Spleen (tissue), 11 donors: Measurements from ENCODE around the gene KLHL18. TPM values are rescaled to one million over a fixed set of nuclear protein-coding genes. Genes with fewer than 3 reads are reported as not detected.

Experiments used
- DNase-seq: peaks from one replicate; pipeline ENCODE4 v3.0.0-alpha.2; 2020
- H3K27ac ChIP-seq, 8 donors: fragments of 200-600 bp; sonication (generic) in 7 of 8; 1 replicate in 4 of 8; 2 replicates in 4 of 8; pipeline versions ENCODE4 v1.5.0 to v1.8.0; 2016 to 2021; ENCODE audit warnings: inconsistent platforms in 4 of 8, mild to moderate bottlenecking in 4 of 8, moderate library complexity in 1 of 8
- H3K27me3 ChIP-seq, 7 donors: fragments of 200-600 bp; sonication (generic) in 6 of 7; replicated peaks in 1 of 7; 1 replicate in 4 of 7; 2 replicates in 3 of 7; pipeline versions ENCODE4 v1.5.0 to v1.8.0; 2016 to 2021; ENCODE audit warnings: inconsistent platforms in 3 of 7, mild to moderate bottlenecking in 1 of 7
- H3K36me3 ChIP-seq, 6 donors: fragments of 200-600 bp; sonication (generic) in 5 of 6; 1 replicate in 4 of 6; 2 replicates in 2 of 6; pipeline versions ENCODE4 v1.5.0 to v1.8.0; 2016 to 2021; ENCODE audit warnings: inconsistent platforms in 2 of 6
- H3K4me1 ChIP-seq, 6 donors: fragments of 200-600 bp; sonication (generic) in 5 of 6; 1 replicate in 3 of 6; 2 replicates in 3 of 6; pipeline versions ENCODE4 v1.5.0 to v1.8.0; 2016 to 2021; ENCODE audit warnings: inconsistent platforms in 3 of 6
- H3K4me3 ChIP-seq, 8 donors: fragments of 200-600 bp; sonication (generic) in 7 of 8; 1 replicate in 4 of 8; 2 replicates in 4 of 8; pipeline versions ENCODE4 v1.5.0 to v1.8.0; 2016 to 2021; ENCODE audit warnings: inconsistent platforms in 4 of 8, mild to moderate bottlenecking in 4 of 8, moderate library complexity in 2 of 8
- H3K9me3 ChIP-seq, 8 donors: fragments of 200-600 bp; sonication (generic) in 7 of 8; 1 replicate in 4 of 8; 2 replicates in 4 of 8; pipeline versions ENCODE4 v1.5.0 to v1.8.0; 2016 to 2021; ENCODE audit warnings: inconsistent platforms in 4 of 8
- POLR2A ChIP-seq, 3 donors: fragments of 450-650 bp; IDR thresholded peaks; one replicate each; pipeline ENCODE4 v1.5.1; 2017; ENCODE audit warnings: antibody characterized with exemption in 3 of 3, mild to moderate bottlenecking in 1 of 3
- POLR2AphosphoS5 ChIP-seq, 3 donors: sonication (generic); formaldehyde crosslinking; IDR thresholded peaks; one replicate each; pipeline ENCODE4 v1.5.1; 2017; ENCODE audit warnings: antibody characterized with exemption in 3 of 3
- WGBS, 5 donors: extraction: QIAGEN DNeasy Blood & Tissue Kit in 3 of 5; methylation state at CpG; one replicate each; pipeline versions ENCODE4 v1.1.5 to v1.1.7; 2013 to 2018; 5-methylcytosine and 5-hydroxymethylcytosine counted together
- intact Hi-C: fragments of 100-400 bp; cut with DNase I; formaldehyde crosslinking; loops from one replicate; pipeline ENCODE4 v1.15.0; 2023; ENCODE audit warnings: low total_unique reads
- polyA plus RNA-seq, 3 donors: library from polyadenylated mRNA; stranded (reverse); fragments of 200-250 nt; gene quantifications; one replicate each; pipeline ENCODE4 v1.2.1, GENCODE V29; 2013
- total RNA-seq, 7 donors: library from RNA; depleted of rRNA in 3 of 7; stranded (reverse); fragments of >200 nt in 3 of 7; fragmentation: NEBNext Ultra II Directional in 4 of 7; extraction: Animal tissue kit (Norgen Biotek cat#: 25700) in 4 of 7; gene quantifications; one replicate each; pipeline versions ENCODE4 v1.1.0 to v1.2.1, GENCODE V29; 2016 to 2021
- TF ChIP-seq, protein P1 (sequence below), 11 experiments: fragments of 200-600 bp in 7 of 11; fragments of 450-650 bp in 4 of 11; sonication (generic) in 4 of 11; IDR thresholded peaks in 8 of 11; conservative IDR thresholded peaks in 3 of 11; 1 replicate in 7 of 11; 2 replicates in 4 of 11; pipeline versions ENCODE4 v1.4.0 to v1.8.0; 2016 to 2021; ENCODE audit warnings: antibody characterized with exemption in 11 of 11, inconsistent platforms in 4 of 11, mild to moderate bottlenecking in 1 of 11
- donor health status: healthy with polysubstance abuse.
- donor health status: DM: no; HTN: no; CAD: no; lungs with moderate emphysema.
- donor health status: DM: no; HTN: no; CAD: no.
- donor health status: Bipolar disorder and iron deficiency.
- donor health status: healthy.
- donor health status: DM: no; HTN: no; CAD: no.
- donor health status: DM: yes; HTN: yes; CAD: no.

KLHL18 gene
- total and polyA plus RNA-seq, 10 donors = 19.2 to 44.6 (median 29.7) TPM

DNA sequence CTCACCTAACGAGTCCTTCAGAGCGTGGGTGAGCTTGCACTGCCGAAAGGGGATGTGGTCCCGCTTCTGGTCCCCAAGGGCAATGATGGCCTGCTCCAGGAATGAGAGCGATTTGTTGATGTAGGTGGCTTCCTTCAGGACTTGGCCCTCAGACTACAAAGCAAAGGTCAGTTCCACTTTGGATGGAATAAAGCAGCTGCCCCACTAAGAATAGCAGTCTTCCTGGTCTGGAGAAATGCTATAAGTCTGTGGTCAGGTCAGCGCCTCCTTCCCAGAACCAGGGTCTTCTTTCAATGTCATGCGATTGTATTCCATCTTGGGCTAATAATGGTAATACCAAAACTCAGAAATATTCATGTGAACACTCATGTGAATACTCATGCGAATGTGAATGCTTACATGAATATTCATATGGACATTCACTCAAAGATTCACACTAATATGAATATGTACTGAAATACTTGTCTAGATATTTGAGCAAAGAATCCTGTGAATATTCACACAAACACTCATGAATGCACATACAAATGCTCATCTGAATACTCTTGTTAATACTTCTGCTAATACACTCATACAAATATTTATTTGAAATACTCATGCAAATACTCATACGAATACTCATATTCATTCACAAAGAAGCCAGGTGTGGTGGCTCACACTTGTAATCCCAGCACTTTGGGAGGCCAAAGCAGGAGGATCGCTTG lies 16.9 kb upstream of the KLHL18 start:
- Histone ChIP-seq H3K36me3 (no peaks in the 10 kb centered on the region), H3K9me3 (no peaks in the 10 kb centered on the region), H3K27ac (no peak overlapping the region), H3K27me3 (no peaks in the 10 kb centered on the region), H3K4me3 (no peak overlapping the region), H3K4me1 (peaks cover 0 to 11% (median 2%) of the 10 kb centered on the region in 6 donors)
- TF ChIP-seq POLR2A (IDR thresholded peaks at IDR 0.05) (no peak), POLR2AphosphoS5 (IDR thresholded peaks at IDR 0.05) (no peak)
- TF ChIP-seq, protein P1, sequence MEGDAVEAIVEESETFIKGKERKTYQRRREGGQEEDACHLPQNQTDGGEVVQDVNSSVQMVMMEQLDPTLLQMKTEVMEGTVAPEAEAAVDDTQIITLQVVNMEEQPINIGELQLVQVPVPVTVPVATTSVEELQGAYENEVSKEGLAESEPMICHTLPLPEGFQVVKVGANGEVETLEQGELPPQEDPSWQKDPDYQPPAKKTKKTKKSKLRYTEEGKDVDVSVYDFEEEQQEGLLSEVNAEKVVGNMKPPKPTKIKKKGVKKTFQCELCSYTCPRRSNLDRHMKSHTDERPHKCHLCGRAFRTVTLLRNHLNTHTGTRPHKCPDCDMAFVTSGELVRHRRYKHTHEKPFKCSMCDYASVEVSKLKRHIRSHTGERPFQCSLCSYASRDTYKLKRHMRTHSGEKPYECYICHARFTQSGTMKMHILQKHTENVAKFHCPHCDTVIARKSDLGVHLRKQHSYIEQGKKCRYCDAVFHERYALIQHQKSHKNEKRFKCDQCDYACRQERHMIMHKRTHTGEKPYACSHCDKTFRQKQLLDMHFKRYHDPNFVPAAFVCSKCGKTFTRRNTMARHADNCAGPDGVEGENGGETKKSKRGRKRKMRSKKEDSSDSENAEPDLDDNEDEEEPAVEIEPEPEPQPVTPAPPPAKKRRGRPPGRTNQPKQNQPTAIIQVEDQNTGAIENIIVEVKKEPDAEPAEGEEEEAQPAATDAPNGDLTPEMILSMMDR (IDR thresholded peaks at IDR 0.05 in 8 of 11, conservative IDR thresholded peaks at IDR 0.05 in 3 of 11) = no peak
- intact Hi-C loops = no loop called here
- DNase-seq = peak; percentile 39
- WGBS, 5 donors = 88 to 95% (median 90%) methylated on average over 9 to 10 of the region's 10 CpGs

DNA sequence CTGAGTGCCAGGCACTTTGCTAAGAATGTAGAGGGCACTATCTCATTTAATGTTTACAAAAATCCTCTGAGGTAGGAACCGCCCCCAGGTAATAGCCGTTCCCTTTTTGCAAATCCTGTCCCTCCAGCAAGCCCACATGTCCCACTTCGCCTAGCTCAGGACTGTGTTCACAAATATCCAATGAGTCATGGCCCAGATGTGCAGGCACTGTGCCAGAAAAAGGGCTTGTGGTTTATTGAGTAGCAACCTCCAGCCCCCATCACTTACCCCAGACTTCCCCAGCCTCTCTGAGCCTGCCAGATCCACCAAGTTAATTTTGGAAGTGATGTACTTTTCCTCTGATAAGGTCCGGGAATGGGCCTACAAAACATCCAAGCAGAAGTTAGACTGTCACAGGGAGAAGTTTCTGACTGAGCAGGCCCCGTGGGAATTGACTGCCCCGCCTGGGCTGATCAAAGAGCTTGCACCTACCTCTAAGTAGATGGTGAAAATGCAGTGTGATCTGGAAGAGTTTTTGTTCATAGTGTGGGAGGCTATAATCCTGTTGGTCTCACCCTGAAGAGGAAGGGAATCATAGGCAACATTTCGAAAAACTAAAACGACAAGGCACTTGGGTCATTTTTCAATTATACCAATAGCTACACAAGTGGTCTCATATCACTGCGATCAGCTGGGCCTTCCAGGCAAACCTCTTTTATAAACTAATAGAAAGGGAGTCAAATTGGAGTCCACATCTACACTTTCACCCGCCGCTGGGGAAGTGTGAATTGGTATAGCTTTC lies 15.8 kb upstream of the KLHL18 start:
- WGBS, 5 donors = 45 to 62% (median 47%) methylated on average over 11 of the region's 11 CpGs
- no peak overlapping the region for H3K27ac ChIP-seq

DNA sequence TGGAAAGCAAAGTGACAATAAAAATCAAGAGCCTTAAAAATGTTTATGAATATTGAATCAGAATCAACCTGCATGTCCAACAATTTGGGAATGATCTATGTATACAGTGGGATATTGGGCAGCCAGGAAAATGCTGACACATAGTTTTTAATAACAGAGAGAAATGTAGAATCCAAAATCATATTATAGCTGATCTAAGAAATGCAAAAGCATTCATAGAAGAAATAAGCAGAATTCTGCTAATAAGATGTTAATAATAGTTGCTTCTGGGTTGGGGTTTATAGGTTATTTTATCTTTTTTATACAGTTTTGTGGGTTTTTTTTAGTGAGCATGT lies 15.3 kb upstream of the KLHL18 start:
- TF ChIP-seq POLR2A (IDR thresholded peaks at IDR 0.05) = no peak
- TF ChIP-seq, protein P1 (IDR thresholded peaks at IDR 0.05 in 8 of 11, conservative IDR thresholded peaks at IDR 0.05 in 3 of 11) = no peak
- no peak for TF ChIP-seq POLR2AphosphoS5 (IDR thresholded peaks at IDR 0.05)
- no peak overlapping the region for H3K27ac ChIP-seq

More for the DNA sequence above, 15.8 kb upstream of the KLHL18 start:
- peak; percentile 61 for DNase-seq
- no peaks in the 10 kb centered on the region for H3K27me3 ChIP-seq
- H3K36me3 ChIP-seq = no peaks in the 10 kb centered on the region
- peaks cover 0 to 11% (median 2%) of the 10 kb centered on the region in 6 donors for H3K4me1 ChIP-seq
- H3K4me3 ChIP-seq = no peak overlapping the region
- no peak for TF ChIP-seq POLR2A (IDR thresholded peaks at IDR 0.05)
- TF ChIP-seq, protein P1 (IDR thresholded peaks at IDR 0.05 in 8 of 11, conservative IDR thresholded peaks at IDR 0.05 in 3 of 11) = no peak
- TF ChIP-seq POLR2AphosphoS5 (IDR thresholded peaks at IDR 0.05) = no peak
- intact Hi-C loops = no loop called here
- no peaks in the 10 kb centered on the region for H3K9me3 ChIP-seq

DNA sequence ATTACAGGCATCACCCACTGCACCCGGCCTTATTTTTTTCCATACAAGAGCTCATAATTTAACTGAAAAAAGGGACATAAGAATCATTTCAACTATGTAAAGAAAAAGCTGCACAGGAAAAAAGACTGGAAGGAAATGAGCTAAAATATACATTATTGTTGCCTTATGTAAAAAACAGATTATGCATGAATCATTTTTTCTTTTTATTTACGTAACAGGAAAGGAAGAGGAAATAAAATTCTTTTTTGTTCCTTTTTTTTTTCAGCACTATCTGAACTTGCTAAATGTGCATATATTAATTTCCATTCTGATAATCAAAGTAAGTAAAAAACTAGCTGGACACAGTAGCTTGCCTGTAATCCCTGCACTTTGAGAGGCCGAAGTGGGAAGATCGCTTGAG lies 12.2 kb upstream of the KLHL18 start:
- Histone ChIP-seq H3K36me3 (peaks cover 0 to 5% (median 0%) of the 10 kb centered on the region in 6 donors), H3K4me1 (peaks cover 0 to 11% (median 2%) of the 10 kb centered on the region in 6 donors), H3K9me3 (no peaks in the 10 kb centered on the region), H3K27ac (no peak overlapping the region), H3K27me3 (no peaks in the 10 kb centered on the region), H3K4me3 (no peak overlapping the region)
- no peak for DNase-seq
- WGBS, 5 donors = 80 to 89% (median 85%) methylated on average over 4 of the region's 4 CpGs
- TF ChIP-seq, protein P1 (IDR thresholded peaks at IDR 0.05 in 8 of 11, conservative IDR thresholded peaks at IDR 0.05 in 3 of 11) = no peak
- TF ChIP-seq POLR2AphosphoS5 (IDR thresholded peaks at IDR 0.05) (no peak), POLR2A (IDR thresholded peaks at IDR 0.05) (no peak)
- intact Hi-C loops = no loop called here

More for the DNA sequence above, 15.3 kb upstream of the KLHL18 start:
- Histone ChIP-seq H3K4me1 (peaks cover 0 to 11% (median 2%) of the 10 kb centered on the region in 6 donors), H3K4me3 (no peak overlapping the region), H3K27me3 (no peaks in the 10 kb centered on the region), H3K36me3 (no peaks in the 10 kb centered on the region), H3K9me3 (no peaks in the 10 kb centered on the region)
- intact Hi-C loops = no loop called here
- DNase-seq = no peak
